Fibroblast of lung (primary cell): ENCODE measurements around the gene FBXL13.

Experiments used
- CTCF ChIP-seq, 2 donors: IDR thresholded peaks in 1 of 2; conservative IDR thresholded peaks in 1 of 2; 1 replicate in 1 of 2; 2 replicates in 1 of 2; pipeline ENCODE4 v1.5.1; 2011 to 2012; ENCODE audit warnings: low read length in 2 of 2, control low read depth in 1 of 2, inconsistent platforms in 1 of 2, low read depth in 1 of 2, mild to moderate bottlenecking in 1 of 2
- EZH2 ChIP-seq: IDR thresholded peaks from 2 replicates; pipeline ENCODE4 v1.5.1; 2012; ENCODE audit warnings: low read length, control low read depth, mild to moderate bottlenecking; ENCODE audit errors: missing control alignments

GRCh38 chr7:102890971-102891692, 183.5 kb downstream of the FBXL13 start:
- no peak for TF ChIP-seq CTCF (conservative IDR thresholded peaks at IDR 0.05 in 1 of 2, IDR thresholded peaks at IDR 0.05 in 1 of 2; ENCODE audit: low read depth in 1 of 2, low read length in 2 of 2)
- TF ChIP-seq EZH2, result no peak
